Activated CD4-positive, alpha-beta T cell treated with anti-CD3 and anti-CD28 coated beads for 24 hours (primary cell): ENCODE results near the gene DQX1.
"Not testable (repeated sequence)": the region's sequence is repeated elsewhere in the genome, so short reads cannot be mapped to it uniquely, and the experiment has no call there.

ENCODE experiments used
- DNase-seq, 2 donors: peaks; one replicate each; pipeline ENCODE4 v3.0.0-alpha.2; 2020; ENCODE audit warnings: low read depth in 2 of 2

Gene DQX1

GRCh38 chr2:74496997-74497776, 28.8 kb downstream of the DQX1 start:
- DNase-seq = no peak

DNA sequence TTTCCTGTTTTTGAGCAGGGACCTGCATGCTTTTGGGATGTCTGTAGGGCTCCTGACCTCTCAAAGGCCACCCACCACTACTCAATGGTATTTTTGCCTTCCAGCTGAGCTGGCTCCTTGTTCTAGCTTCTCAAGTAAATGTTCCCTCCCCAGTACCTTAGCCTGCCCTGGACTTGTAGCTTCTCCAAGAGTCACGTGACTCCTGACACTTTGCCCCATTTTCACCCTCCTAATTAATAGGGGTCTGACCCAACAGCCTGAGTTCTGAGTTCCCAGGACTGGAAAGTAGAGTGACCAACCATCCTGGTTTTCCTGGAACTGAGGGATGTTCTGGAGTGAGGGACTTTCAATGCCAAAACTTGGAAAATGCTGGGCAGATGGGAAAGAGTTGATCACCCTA, 30.6 kb downstream of the DQX1 start:
- DNase-seq = no peak

GRCh38 chr2:74493546-74493945, 32.5 kb downstream of the DQX1 start:
- DNase-seq = no peak

- DNase-seq = no peak
Measured at GRCh38 chr2:74491648-74492544, 34.1 kb downstream of the DQX1 start.

DNA sequence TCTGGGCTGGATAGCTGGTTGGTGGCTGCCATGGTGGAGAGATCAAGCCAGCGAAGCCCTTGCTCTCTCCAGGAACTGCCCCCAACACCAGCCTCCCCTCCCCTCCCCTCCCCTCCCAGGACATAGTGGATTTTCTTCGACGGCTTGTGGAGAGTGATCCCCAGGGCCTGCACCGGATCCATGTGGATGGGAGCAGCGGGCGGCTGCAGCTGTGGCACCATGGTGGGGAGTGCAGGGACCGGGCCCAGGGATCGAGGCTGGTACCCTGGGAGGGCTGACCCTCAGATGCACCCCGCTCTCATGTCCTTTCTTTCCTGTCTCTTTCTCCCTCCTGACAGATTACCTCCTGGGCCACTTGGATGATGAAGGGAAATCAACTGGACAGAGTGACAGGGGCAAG, 36.1 kb downstream of the DQX1 start:
- DNase-seq = no peak

- DNase-seq = no peak
Measured at GRCh38 chr2:74488643-74489481, 37.2 kb downstream of the DQX1 start.

GRCh38 chr2:74486141-74486540, 39.9 kb downstream of the DQX1 start:
- no peak for DNase-seq

GRCh38 chr2:74483675-74484164, 42.3 kb downstream of the DQX1 start:
- DNase-seq = not testable (repeated sequence)

- peak; percentile 83 to 90 for DNase-seq
Measured at GRCh38 chr2:74482801-74483674, 43.0 kb downstream of the DQX1 start, which contains the start of the genes CCDC142 and TTC31. CCDC142 (minus strand) TSS chr2:74482998; CDS start chr2:74482837, 161 bp downstream. TTC31 (plus strand) TSS chr2:74483081; CDS start chr2:74483096, 15 bp downstream.

DNA sequence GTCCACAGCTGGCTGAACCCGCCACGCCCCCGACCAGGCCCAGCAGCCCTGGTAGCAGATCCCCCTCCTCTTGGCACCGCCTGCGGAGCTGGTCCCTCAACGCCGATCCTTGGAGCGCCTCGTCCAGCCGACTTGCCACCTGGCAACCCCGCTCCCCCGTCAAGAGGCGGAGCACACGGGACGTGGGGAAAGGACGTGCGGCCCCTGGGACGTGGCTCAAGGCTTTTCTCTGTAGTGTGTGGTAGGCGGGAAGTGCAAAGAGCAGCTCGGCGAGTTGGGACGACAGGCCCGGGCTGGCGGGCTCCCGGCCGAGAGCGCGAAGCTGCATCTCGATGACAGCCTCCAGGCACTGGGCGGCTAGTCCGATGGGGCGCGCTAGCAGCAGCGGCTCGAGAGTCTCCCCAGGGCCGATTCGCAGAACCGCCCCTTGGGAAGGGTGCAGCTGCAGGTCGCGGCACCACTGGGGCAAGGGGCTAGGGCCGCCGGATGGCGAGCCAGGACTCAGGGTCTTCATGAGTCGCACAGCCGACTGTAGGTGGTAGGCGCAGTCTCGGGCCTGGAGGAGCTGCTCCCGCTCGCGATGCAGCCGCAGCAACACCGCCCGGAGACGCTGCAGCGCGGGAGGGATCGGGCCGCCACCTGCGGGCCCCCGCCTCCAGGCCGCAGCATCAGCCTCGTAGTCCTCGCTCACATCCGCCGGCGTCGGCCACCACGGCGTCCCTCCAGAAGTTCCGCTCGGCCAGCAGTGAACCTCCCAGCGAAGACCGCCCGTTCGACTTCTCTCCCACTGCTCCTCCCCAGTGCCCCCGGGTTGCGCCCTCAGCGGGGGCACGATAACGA, 43.9 kb downstream of the DQX1 start:
- DNase-seq = peak in 1 of 2 donors; percentile 35

- no peak for DNase-seq
Measured at GRCh38 chr2:74481431-74481830, 44.6 kb downstream of the DQX1 start.

GRCh38 chr2:74474899-74475298, 51.1 kb downstream of the DQX1 start:
- DNase-seq = no peak

- DNase-seq = no peak
Measured at GRCh38 chr2:74474481-74474880, 51.5 kb downstream of the DQX1 start.

DNA sequence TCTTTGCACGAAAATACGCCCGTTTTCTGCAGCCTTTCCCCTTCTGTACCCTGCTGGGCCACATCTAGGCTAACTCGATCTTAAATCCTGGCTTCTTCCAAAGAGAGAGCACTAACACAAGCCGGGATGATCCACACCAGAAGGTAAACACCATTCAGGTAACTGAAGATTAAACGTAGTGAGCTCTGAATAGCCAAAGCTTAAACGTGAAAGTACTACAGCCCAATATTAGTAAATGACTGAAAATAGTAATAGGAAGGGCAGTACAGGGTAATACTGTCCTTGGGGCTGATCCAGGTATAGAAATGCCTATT, 53.1 kb downstream of the DQX1 start:
- no peak for DNase-seq

DNA sequence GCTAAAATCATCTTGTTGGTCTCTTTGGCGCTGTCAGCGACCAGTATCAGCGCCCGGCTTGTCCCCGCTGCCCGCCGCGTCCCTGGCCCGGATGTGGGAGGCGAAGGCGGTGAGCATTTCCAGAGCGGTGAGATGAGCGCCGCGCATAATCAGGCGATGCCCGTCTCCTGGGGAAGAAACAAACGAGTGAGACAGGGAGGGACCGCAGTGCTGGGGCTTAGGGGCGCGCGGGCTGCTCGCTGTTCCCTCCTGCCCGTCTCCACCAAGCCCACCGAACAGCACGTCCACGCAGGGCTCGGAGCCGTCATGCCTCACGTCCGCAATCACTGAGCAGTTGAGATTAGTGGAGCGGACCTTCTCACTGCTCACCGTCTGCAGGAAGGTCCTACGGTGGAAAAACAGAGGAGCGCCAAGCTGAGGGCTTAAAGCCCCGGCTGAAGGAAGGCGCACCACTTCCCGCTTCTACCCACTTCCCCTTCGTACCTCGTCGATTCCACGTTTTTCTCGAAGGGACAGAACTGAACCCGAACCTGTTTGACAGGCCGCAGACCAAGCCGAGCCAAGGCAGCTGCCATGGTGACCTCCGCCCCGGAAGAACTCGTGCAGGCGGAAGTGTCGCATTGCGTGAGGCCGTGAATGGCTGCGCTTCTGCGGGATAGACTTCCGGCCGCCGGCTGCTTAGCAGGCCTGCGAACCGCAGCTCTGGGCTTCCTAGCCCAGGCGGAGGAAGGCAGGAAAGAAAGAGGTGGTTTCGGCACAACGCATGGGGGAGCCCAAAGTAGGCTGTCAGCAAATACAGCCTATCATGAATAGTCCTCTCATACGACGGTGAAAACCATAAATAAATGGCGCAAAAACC, 53.7 kb downstream of the DQX1 start, which contains the start of gene MRPL53:
MRPL53 (minus strand) TSS at position 595 of the 859 bp plus-strand sequence; CDS start at position 575, 20 bp downstream.
- peak; percentile 96 for DNase-seq

DNA sequence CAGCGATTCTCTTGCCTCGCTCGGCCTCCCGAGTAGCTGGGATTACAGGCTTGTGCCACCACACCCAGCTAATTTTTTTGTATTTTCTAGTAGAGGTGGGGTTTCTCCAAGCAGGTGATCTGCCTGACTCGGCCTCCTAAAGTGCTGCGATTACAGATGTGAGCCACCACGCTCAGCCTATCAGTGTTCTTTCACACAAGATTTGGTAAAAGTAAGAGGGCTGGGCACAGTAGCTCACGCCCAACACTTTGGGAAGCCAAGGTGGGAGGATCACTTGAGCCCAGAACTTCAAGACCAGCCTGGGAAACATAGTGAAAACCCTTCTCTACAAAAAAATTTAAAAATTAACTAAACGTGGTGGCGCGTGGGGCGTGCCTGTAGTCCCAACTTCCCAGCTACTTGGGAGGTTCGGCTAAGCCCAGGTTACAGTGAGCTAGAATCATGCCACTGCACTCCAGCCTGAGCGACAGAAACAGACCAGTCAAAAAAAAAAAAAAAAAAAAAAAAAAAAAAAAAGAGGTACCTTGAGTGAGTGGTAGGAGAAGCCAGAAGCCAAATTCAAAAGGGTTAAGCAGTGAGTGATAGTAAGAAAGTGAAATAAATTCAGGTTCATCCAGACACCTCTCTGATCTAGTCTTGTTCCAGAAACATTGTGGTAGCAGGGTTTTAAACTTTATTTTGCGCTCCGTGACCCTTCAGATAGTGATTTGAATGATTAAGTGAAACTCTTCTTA, 54.5 kb downstream of the DQX1 start:
- no peak for DNase-seq

DNA sequence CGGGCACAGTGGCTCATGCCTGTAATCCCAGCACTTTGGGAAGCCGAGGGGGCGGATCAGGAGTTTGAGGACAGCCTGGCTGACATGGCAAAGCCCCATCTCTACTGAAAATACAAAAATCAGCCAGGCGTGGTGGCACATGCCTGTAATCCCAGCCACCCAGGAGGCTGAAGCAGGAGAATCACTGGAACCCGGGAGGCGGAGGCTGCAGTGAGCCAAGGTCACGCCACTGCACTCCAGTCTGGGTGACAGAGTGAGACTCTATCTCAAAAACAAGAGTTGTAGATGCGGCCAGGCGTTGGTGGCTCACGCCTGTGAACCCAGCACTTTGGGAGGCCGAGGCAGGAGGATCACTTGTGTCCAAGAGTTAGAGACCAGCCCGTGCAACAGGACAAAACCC, 55.3 kb downstream of the DQX1 start:
- DNase-seq = not testable (repeated sequence)
